ENCODE data around the gene DLG2.

DLG2 gene

GRCh38 chr11:83677730-83678129 lies 1949.4 kb downstream of the DLG2 start:
- DNase-seq (ENCODE audit: low spot score) = no peak

- no peak for DNase-seq (ENCODE audit: low spot score)
These were observed 1951.0 kb downstream of the DLG2 start for GRCh38 chr11:83676056-83676601.

- no peak for DNase-seq (ENCODE audit: low spot score)
These were observed 1952.8 kb downstream of the DLG2 start for GRCh38 chr11:83674102-83674896.

GRCh38 chr11:83671289-83671688 lies 1955.9 kb downstream of the DLG2 start:
- DNase-seq (ENCODE audit: low spot score) = no peak

GRCh38 chr11:83666149-83666548 lies 1961.0 kb downstream of the DLG2 start:
- DNase-seq (ENCODE audit: low spot score) = no peak

GRCh38 chr11:83663988-83664387 lies 1963.2 kb downstream of the DLG2 start:
- no peak for DNase-seq (ENCODE audit: low spot score)

- DNase-seq (ENCODE audit: low spot score) = no peak
These were observed 1963.7 kb downstream of the DLG2 start for GRCh38 chr11:83663446-83663845.

- DNase-seq (ENCODE audit: low spot score) = no peak
These were observed 1964.7 kb downstream of the DLG2 start for GRCh38 chr11:83662494-83662893.

- DNase-seq (ENCODE audit: low spot score) = no peak
These were observed 1965.4 kb downstream of the DLG2 start for GRCh38 chr11:83661491-83662350.

- no peak for DNase-seq (ENCODE audit: low spot score)
These were observed 1967.7 kb downstream of the DLG2 start for GRCh38 chr11:83659466-83659865.

- DNase-seq (ENCODE audit: low spot score) = no peak
These were observed 1970.3 kb downstream of the DLG2 start for GRCh38 chr11:83656796-83657330.

GRCh38 chr11:83655976-83656375 lies 1971.2 kb downstream of the DLG2 start:
- DNase-seq (ENCODE audit: low spot score) = no peak

GRCh38 chr11:83649528-83649855 lies 1977.7 kb downstream of the DLG2 start:
- no peak for DNase-seq (ENCODE audit: low spot score)

- no peak for DNase-seq (ENCODE audit: low spot score)
These were observed 1978.3 kb downstream of the DLG2 start for GRCh38 chr11:83648610-83649527.

- no peak for DNase-seq (ENCODE audit: low spot score)
These were observed 1981.6 kb downstream of the DLG2 start for GRCh38 chr11:83645561-83645960.

GRCh38 chr11:83643115-83643514 lies 1984.0 kb downstream of the DLG2 start:
- no peak for DNase-seq (ENCODE audit: low spot score)

GRCh38 chr11:83642500-83642899 lies 1984.6 kb downstream of the DLG2 start:
- no peak for DNase-seq (ENCODE audit: low spot score)

GRCh38 chr11:83641511-83641910 lies 1985.6 kb downstream of the DLG2 start:
- no peak for DNase-seq (ENCODE audit: low spot score)

GRCh38 chr11:83639995-83640758 lies 1987.0 kb downstream of the DLG2 start:
- no peak for DNase-seq (ENCODE audit: low spot score)

- no peak for DNase-seq (ENCODE audit: low spot score)
These were observed 1992.0 kb downstream of the DLG2 start for GRCh38 chr11:83635166-83635565.

GRCh38 chr11:83630211-83630610 lies 1996.9 kb downstream of the DLG2 start:
- no peak for DNase-seq (ENCODE audit: low spot score)
